SK-N-SH treated with all-trans-retinoic acid at 6 μM for 48 hours (cell line): Measurements from ENCODE around the gene IL3RA.

ENCODE experiments used
- ARNTL ChIP-seq: fragments of 450-650 bp; formaldehyde crosslinking; IDR thresholded peaks from 2 replicates; pipeline ENCODE4 v1.5.0; 2020; ENCODE audit warnings: low read depth, mild to moderate bottlenecking, moderate library complexity, borderline replicate concordance
- CREB5 ChIP-seq: fragments of 250-450 bp; sonication (Bioruptor Pico); IDR thresholded peaks from 2 replicates; pipeline ENCODE4 v1.5.1; 2020; ENCODE audit warnings: low read depth, mild to moderate bottlenecking, moderate library complexity
- CSDC2 ChIP-seq: fragments of 250-450 bp; sonication (Bioruptor Pico); IDR thresholded peaks from 2 replicates; pipeline ENCODE4 v1.5.0; 2020; ENCODE audit warnings: mild to moderate bottlenecking, moderate library complexity
- OSR1 ChIP-seq: fragments of 250-450 bp; sonication (Bioruptor Pico); IDR thresholded peaks from 2 replicates; pipeline ENCODE4 v1.8.0; 2022; ENCODE audit warnings: moderate library complexity, mild to moderate bottlenecking, inconsistent platforms
- PATZ1 ChIP-seq: fragments of 250-450 bp; sonication (Bioruptor Pico); IDR thresholded peaks from 2 replicates; pipeline ENCODE4 v1.8.0; 2020; ENCODE audit warnings: mild to moderate bottlenecking, moderate library complexity, borderline replicate concordance
- SNAI2 ChIP-seq: fragments of 250-450 bp; sonication (Bioruptor Pico); IDR thresholded peaks from 2 replicates; pipeline ENCODE4 v1.5.0; 2020; ENCODE audit warnings: mild to moderate bottlenecking, moderate library complexity
- ZC3H10 ChIP-seq: fragments of 250-450 bp; sonication (Bioruptor Pico); IDR thresholded peaks from 2 replicates; pipeline ENCODE4 v1.5.1; 2021; ENCODE audit warnings: mild to moderate bottlenecking, moderate library complexity
- ZFP3 ChIP-seq: fragments of 250-450 bp; sonication (Bioruptor Pico); IDR thresholded peaks from 2 replicates; pipeline ENCODE4 v1.5.0; 2020; ENCODE audit warnings: mild to moderate bottlenecking, moderate library complexity
- ZNF565 ChIP-seq: fragments of 450-650 bp; formaldehyde crosslinking; conservative IDR thresholded peaks from 2 replicates; pipeline ENCODE4 v1.5.0; 2020; ENCODE audit warnings: low read depth, mild to moderate bottlenecking, moderate library complexity

- TF ChIP-seq ZC3H10 (no peak), ZNF565 (CRISPR knock-in tag) (no peak), CREB5 (CRISPR knock-in tag) (no peak), SNAI2 (no peak), ZFP3 (CRISPR knock-in tag) (no peak), CSDC2 (CRISPR knock-in tag) (no peak), ARNTL (CRISPR knock-in tag) (no peak), PATZ1 (no peak), OSR1 (CRISPR knock-in tag) (no peak)
Observed at GRCh38 chrX:1358793-1359476, 22.4 kb downstream of the IL3RA start.
